GM19035 (cell line): ENCODE data around the gene TMEM200A.
A peak's percentile ranks its signal among the peaks of the same experiment; 100 is the strongest.
"Not testable (repeated sequence)": the region's sequence is repeated elsewhere in the genome, so short reads cannot be mapped to it uniquely, and the experiment has no call there.

Experiments
- ATAC-seq: cut with Tn5 transposase; IDR thresholded peaks from one replicate; pipeline ENCODE4 v1.9.1; 2021; ENCODE audit not compliant: unreplicated experiment

TMEM200A gene

DNA sequence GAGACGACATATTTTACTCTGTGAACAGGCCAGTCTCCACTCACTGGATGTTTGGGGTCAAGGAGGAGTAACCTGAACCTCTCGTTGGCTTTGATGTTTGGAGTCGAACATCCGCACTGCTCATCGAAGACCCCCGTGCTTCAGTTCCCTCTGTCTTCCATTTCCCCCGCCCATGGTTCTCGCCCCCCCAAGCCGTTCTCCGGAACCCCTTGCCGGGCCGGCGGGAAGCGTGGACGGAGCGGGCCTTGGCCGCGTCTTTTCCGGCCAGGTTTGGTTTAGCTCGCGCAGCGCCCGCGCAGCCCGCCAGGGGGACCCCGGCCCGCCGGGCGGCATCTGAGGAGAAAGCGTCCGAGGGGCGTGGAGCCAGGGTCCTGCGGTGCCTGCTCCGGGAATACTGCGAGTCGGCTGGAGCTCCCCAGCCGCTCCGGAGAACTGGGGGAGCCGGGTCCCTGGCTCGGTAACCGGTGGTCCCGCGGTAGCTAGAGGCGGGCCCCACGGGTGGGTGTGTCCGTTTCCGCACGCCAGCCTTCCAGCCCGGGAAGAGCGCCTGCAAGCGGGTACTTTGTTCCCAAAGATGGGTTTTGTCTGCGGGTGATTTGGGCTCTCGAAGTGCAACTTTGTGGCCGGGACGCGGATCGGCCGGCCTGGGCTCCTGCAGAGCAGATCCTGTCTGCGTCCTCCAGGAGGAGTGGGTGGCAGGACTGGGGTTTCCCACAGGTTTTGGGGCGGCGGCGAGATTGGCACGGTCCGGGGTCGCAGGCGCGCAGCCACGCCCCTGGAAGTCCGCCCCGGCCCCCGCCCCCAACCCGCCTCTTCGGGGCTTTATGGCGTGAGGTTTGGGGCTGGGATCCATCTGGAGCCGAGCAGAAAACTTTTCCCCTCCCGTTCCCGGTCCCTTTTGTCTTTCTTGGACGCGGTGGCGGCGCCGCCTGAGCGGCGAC lies at the start of gene TMEM200A:
TMEM200A (plus strand) TSS at position 852 of the 941 bp plus-strand sequence. CDS start 74,406 bp downstream, outside the sequence.
- ATAC-seq: peak; percentile 68

GRCh38 chr6:130320908-130321307 lies 44.9 kb upstream of the TMEM200A start:
- no peak for ATAC-seq

- ATAC-seq: no peak
Measured at GRCh38 chr6:130322673-130323268, 43.0 kb upstream of the TMEM200A start.

GRCh38 chr6:130324657-130325056 lies 41.2 kb upstream of the TMEM200A start:
- ATAC-seq: no peak

- no peak for ATAC-seq
Measured at GRCh38 chr6:130326496-130326895, 39.3 kb upstream of the TMEM200A start.

GRCh38 chr6:130337534-130337933 lies 28.3 kb upstream of the TMEM200A start:
- no peak for ATAC-seq

GRCh38 chr6:130346324-130346723 lies 19.5 kb upstream of the TMEM200A start:
- not testable (repeated sequence) for ATAC-seq

GRCh38 chr6:130354322-130354721 lies 11.5 kb upstream of the TMEM200A start:
- no peak for ATAC-seq

DNA sequence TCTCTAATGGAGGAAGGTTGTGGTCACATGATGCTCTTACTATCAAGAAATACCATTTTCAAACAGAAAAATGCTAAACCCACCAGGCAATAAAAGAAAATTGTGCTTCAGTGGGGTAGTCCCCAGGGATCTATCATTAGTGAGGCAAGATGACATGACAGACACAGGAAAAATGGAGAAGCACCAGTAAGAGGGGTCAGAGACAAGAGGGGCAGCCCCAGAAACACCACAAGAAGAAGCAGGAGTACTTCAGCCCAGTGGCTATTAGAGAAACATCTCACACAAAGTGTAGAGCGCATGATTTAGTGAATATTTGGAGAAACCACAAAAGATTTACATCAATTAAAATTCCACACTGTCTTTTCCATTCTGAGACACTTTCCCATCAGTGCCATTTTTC lies 10.2 kb upstream of the TMEM200A start:
- ATAC-seq: no peak

DNA sequence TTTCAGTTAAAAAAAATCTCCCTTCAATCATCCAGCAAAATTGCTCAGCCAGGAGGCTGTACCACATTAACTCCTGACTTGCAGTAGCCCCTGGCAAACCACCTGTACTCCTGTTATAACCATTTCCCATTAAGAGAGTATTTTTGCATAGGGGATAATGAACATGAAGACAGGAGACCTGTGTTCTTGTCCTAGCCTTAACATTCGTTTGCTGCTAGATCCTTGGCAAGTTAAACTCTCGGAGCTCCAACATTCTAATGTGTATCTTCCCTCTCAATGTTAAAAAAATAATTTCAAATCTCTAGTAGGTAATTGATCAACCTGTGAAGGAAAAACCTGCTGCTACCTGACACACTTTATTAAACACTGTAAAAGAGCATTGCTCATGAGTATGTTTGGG lies 8.4 kb upstream of the TMEM200A start:
- no peak for ATAC-seq

DNA sequence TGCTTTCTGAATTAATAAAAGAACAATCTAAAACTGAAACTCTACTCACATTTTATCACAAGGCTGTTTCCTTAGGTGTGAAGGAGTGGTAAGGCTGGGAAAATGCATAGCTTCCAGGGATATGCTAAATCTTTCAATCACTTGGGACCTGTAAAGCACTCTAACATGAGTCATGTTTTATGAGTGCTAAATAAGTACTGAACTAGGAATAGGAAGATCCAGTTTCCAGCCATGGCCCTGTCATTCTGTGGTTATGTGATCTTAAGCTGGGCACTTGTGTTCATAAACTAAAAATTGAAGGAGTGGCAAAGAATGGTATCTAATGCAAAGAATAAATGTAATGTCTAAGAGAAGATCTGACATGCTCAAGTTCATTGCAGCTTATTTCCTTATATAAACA lies 6.1 kb upstream of the TMEM200A start:
- no peak for ATAC-seq

DNA sequence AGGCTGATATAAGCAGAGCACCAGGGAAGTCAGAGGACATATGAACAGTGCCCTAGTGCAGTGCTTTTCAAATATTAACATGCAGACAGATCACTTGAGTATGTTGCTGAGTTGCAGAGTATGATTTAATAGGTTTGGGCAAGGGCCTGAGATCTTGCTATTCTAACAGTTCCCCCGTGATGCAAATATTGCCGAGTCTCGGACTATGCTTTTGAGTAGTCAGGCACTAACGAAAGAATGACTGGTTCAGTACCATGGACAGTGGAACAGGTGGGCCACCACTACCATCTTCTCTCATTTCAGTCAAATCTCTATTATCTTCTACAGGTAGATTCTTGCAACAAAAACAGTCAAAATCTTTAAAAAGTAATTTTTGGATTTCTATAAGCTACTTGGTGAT lies 3.7 kb upstream of the TMEM200A start:
- no peak for ATAC-seq

GRCh38 chr6:130364224-130364780 lies 1.5 kb upstream of the TMEM200A start:
- no peak for ATAC-seq

DNA sequence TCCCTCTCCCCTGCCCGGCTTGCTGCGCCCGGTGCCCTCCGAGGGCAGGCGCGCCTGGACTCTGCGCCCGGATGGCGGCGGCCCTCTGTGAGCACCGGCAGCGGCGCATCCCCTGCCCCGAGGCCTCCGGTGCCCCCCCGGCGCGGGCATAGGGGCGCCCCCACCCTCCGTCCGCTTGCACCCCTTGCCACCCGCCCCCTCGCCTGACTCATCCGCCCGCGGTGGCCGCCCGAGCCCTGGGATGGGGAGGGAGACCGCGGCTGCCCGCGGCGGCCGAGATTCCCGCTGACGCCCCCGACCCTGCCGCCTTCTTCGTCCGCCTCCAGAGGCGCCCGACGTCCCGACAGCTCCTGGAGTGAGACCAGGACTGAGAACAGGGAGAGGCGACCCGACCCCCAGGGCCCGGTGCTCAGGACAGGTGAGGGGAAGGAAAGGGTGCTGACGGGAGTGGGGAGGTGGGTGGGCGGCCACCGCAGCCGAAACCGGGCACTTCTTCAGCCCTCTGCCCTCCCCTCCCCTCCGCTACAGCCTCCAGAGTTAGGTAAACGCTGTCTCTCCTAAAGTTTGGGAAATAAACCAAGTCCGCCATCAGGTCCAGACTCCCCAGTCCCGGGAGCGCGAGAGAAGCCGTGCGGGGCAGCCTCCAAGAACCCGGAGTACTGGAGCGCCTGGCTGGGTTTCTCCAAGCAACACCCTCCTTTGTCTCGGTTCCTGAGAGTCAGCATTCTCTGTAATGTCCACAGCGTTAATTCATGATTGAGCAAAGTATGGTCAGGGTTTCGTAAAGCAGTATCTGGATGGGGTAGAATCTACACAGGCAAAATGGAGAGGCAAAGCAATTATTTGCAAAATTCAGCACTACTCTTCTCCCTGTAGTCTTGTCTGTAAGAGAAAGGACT lies 539 bp downstream of the TMEM200A start:
- peak; percentile 34 for ATAC-seq

DNA sequence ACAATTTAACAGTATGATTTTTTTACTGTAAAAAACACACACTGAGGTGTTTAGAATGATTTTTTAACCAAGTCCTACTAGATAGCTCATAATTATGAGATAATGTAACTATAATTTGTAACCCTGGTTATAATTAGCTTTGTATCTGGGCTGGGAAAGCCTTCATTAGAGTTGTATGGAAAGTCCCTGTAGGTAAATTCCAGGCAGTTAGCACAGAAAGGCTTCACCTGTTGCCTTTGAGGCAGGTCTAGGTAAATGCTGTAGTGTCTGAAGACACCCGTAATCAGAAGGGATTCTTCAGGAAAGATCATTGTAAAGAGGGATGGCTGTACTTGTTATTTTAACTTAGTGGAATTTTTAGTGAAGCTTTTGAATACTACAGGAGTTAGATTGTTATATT lies 1.9 kb downstream of the TMEM200A start:
- no peak for ATAC-seq

DNA sequence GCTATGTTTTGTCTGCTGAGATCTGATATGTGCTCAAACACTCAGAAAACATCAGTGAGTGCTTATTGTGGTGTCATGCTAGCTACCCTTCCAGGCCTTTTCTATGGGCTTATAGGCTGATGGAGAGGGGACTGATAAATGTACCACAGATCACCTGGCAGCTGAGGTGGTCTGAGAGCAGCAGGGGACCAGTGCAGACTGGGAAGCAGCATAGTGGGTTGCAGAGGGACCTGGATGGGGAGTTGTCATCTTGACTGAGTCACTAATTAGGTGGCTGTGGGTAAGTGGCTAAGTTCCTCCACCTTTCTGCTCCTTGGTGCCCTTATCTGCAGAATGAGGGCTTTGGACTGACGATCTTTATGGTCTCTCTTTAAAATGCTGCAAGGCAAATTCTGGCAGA lies 2.8 kb downstream of the TMEM200A start:
- ATAC-seq: no peak

DNA sequence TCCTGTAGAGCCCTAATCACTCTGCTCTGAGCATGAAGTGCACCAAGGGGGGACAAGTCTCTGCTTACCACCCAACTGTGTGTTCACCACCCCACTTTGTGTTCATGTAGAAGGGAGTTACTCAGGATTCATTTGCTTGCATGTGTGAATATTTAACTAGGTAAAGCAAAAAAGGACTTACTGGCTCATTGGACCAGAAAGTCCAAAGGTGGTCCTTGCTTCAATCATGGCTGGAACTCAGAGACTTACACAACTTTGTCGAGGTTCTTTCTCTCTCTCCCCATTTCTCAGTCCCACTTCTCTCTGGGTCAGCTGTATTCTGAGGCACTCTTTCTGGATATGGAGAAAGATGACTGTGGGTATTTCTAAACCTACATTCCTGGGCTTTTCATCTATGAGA lies 4.0 kb downstream of the TMEM200A start:
- no peak for ATAC-seq

DNA sequence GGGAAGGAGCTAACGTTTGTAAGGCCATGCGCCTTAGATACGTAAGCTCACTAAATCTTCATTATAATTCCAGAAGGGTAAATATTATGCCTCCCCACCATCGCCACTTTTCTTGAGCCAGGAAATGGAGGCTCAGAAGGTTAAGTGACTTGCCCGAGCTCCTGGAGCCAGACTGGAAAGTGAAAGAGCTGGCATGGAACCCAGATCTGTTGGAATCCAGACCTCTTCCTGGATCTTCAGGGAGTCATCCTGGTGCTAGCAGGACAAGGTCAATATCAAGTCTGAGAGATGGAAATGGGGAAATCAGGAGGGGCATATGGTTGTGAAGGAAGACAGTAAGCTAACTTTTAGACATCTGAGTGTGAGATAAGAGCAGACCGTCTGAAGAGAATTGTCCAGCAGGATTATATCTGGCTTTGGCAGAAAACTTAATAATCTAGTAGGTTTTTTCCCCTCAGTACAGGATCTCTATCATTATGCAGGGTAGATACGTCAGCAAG lies 6.2 kb downstream of the TMEM200A start:
- ATAC-seq: no peak

DNA sequence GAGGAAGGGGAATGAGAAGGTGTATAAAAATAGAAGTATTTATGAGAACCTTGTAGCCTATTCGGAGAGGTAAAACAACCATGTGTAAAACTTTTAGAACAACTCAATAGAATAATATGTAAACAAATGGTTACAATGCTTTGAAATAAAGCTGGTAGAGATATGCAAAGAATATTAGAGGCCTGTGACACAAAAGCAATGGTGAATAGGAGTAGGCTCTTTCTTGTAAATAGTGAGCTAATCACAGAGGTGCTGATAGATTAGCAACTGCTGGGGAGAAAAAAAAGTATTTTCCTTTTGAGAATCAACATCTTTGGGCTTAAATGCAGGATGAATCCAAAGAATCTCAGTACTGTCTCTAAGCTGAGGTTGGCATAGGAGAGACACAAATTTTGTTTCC lies 7.0 kb downstream of the TMEM200A start:
- ATAC-seq: no peak

GRCh38 chr6:130373992-130374391 lies 8.2 kb downstream of the TMEM200A start:
- ATAC-seq: no peak

- no peak for ATAC-seq
Measured at GRCh38 chr6:130376936-130377335, 11.1 kb downstream of the TMEM200A start.
